MCF 10A (cell line): ENCODE results near the gene TSSK6. TPM values are rescaled to one million over a fixed set of nuclear protein-coding genes. Genes with fewer than 3 reads are reported as not detected.
"Not testable (repeated sequence)": the region's sequence is repeated elsewhere in the genome, so short reads cannot be mapped to it uniquely, and the experiment has no call there.

Experiments
- BruUV-seq: library from RNA; stranded (reverse); fragments of 400-500 nt; replicated peaks from 2 replicates; lab custom pipeline; 2021; lab: Mats Ljungman, UMichigan
- CTCF ChIA-PET: fragments of 300-600 bp; sonication (Branson Sonifier 250); formaldehyde crosslinking; extraction: SDS; loops from one replicate; lab custom pipeline; 2021; ENCODE audit warnings: antibody characterized with exemption, inconsistent platforms; lab: Yijun Ruan, JAX
- POLR2A ChIA-PET: fragments of 300-600, 350-650 bp; sonication (Branson Sonifier 250); formaldehyde crosslinking; extraction: SDS; loops from one replicate; lab custom pipeline; 2020; ENCODE audit warnings: antibody characterized with exemption, inconsistent platforms; lab: Yijun Ruan, JAX
- DNase-seq: peaks from one replicate; pipeline ENCODE4 v3.0.0-alpha.2; 2018; ENCODE audit not compliant: unreplicated experiment
- H3K27ac Mint-ChIP-seq: one replicate; pipeline ENCODE4 v1.8.0; 2022; ENCODE audit warnings: mild to moderate bottlenecking, low read depth, mixed read lengths; ENCODE audit not compliant: unreplicated experiment
- H3K27me3 Mint-ChIP-seq: one replicate; pipeline ENCODE4 v1.8.0; 2022; ENCODE audit warnings: mixed read lengths; ENCODE audit not compliant: insufficient read depth, unreplicated experiment
- H3K36me3 Mint-ChIP-seq: one replicate; pipeline ENCODE4 v1.8.0; 2022; ENCODE audit warnings: mild to moderate bottlenecking, moderate library complexity, mixed read lengths; ENCODE audit not compliant: insufficient read depth, unreplicated experiment
- H3K4me1 Mint-ChIP-seq: one replicate; pipeline ENCODE4 v1.8.0; 2022; ENCODE audit warnings: mixed read lengths; ENCODE audit not compliant: insufficient read depth, unreplicated experiment
- H3K4me3 Mint-ChIP-seq: one replicate; pipeline ENCODE4 v1.8.0; 2022; ENCODE audit warnings: mild to moderate bottlenecking, moderate library complexity, mixed read lengths; ENCODE audit not compliant: unreplicated experiment
- H3K9me3 Mint-ChIP-seq: one replicate; pipeline ENCODE4 v1.8.0; 2022; ENCODE audit warnings: mixed read lengths; ENCODE audit not compliant: unreplicated experiment
- CTCF ChIP-seq: fragments of 200-600 bp; IDR thresholded peaks from one replicate; pipeline ENCODE4 v1.8.0; 2022; ENCODE audit warnings: antibody characterized with exemption, mild to moderate bottlenecking; ENCODE audit not compliant: unreplicated experiment
- intact Hi-C: fragments of 100-400 bp; cut with micrococcal nuclease; formaldehyde crosslinking; loops from 2 replicates; pipeline ENCODE4 v1.14.1; 2022
- total RNA-seq: library from RNA; stranded (reverse); gene quantifications from 2 replicates; pipeline ENCODE4 v1.2.3, GENCODE V29; 2022

Gene TSSK6
- total RNA-seq, 1 experiment from 2014 or later, result 4.8 TPM

GRCh38 chr19:19475015-19475765, 40.2 kb downstream of the TSSK6 start:
- Mint-ChIP-seq H3K4me1 (peaks cover 4% of the 10 kb centered on the region), H3K27me3 (no peaks in the 10 kb centered on the region), H3K4me3 (no peak overlapping the region), H3K27ac (peak overlapping the region; percentile 31), H3K9me3 (no peaks in the 10 kb centered on the region), H3K36me3 (peaks cover 17% of the 10 kb centered on the region)
- intact Hi-C loops, result no loop called here
- no peak for TF ChIP-seq CTCF
- CTCF ChIA-PET, result interaction anchor here (0.6 to 2.3 kb wide), 5 partner anchors 15 to 113 kb away, joined by 3 to 16 read pairs (median 4); no protein-coding TSS in a partner anchor
- BruUV-seq, result no TSS peak
- POLR2A ChIA-PET, result interaction anchor here (0.6 to 1.0 kb wide), 2 partner anchors 39 to 90 kb away, joined by 3 read pairs; no protein-coding TSS in a partner anchor
- no peak for DNase-seq

- H3K27ac Mint-ChIP-seq, BruUV-seq, H3K27me3 Mint-ChIP-seq, H3K4me3 Mint-ChIP-seq, H3K4me1 Mint-ChIP-seq, DNase-seq, intact Hi-C loops, H3K9me3 Mint-ChIP-seq: not testable (repeated sequence)
- peaks cover 31% of the 10 kb centered on the region for H3K36me3 Mint-ChIP-seq
- CTCF ChIA-PET, result interaction anchor here (0.8 kb wide), 1 partner anchor 18 kb away, joined by 3 read pairs; no protein-coding TSS in a partner anchor
- POLR2A ChIA-PET, result interaction anchor here (0.6 kb wide), 1 partner anchor 16 kb away, joined by 3 read pairs; no protein-coding TSS in a partner anchor
Measured at GRCh38 chr19:19472106-19472505, 43.2 kb downstream of the TSSK6 start.

GRCh38 chr19:19471682-19472081, 43.7 kb downstream of the TSSK6 start:
- Mint-ChIP-seq H3K27me3 (no peaks in the 10 kb centered on the region), H3K4me1 (peaks cover 4% of the 10 kb centered on the region), H3K9me3 (no peaks in the 10 kb centered on the region), H3K36me3 (peaks cover 33% of the 10 kb centered on the region), H3K27ac (no peak overlapping the region), H3K4me3 (no peak overlapping the region)
- POLR2A ChIA-PET, result no interaction called here
- no peak for TF ChIP-seq CTCF
- no TSS peak for BruUV-seq
- CTCF ChIA-PET, result interaction anchor here (0.8 kb wide), 1 partner anchor 18 kb away, joined by 3 read pairs; no protein-coding TSS in a partner anchor
- DNase-seq, result no peak
- intact Hi-C loops, result no loop called here

GRCh38 chr19:19470579-19470978, 44.8 kb downstream of the TSSK6 start:
- TF ChIP-seq CTCF, result no peak
- ChIA-PET POLR2A (no interaction called here), CTCF (interaction anchor here (2.5 kb wide), 1 partner anchor 20 kb away, joined by 12 read pairs; no protein-coding TSS in a partner anchor)
- peaks cover 44% of the 10 kb centered on the region for H3K36me3 Mint-ChIP-seq
- H3K27ac Mint-ChIP-seq, result no peak overlapping the region
- H3K27me3 Mint-ChIP-seq, result no peaks in the 10 kb centered on the region
- intact Hi-C loops, result no loop called here
- no peaks in the 10 kb centered on the region for H3K9me3 Mint-ChIP-seq
- DNase-seq, result no peak
- no peak overlapping the region for H3K4me3 Mint-ChIP-seq
- H3K4me1 Mint-ChIP-seq, result peaks cover 1% of the 10 kb centered on the region
- no TSS peak for BruUV-seq
